WTC11 (cell line): ENCODE measurements around the gene MTHFD2. TPM values are rescaled to one million over a fixed set of nuclear protein-coding genes. Genes with fewer than 3 reads are reported as not detected.

Experiments
- ATAC-seq: fragments of 200-7000 bp; cut with Tn5 transposase; 2 replicates; pipeline ENCODE4 v1.10.0; 2021; ENCODE audit warnings: mild to moderate bottlenecking, moderate library complexity
- CTCF ChIA-PET: fragments of 300-600 bp; sonication (Branson Sonifier 250); formaldehyde crosslinking; loops from one replicate; lab custom pipeline; 2021; ENCODE audit warnings: antibody characterized with exemption; lab: Charles Lee
- POLR2A ChIA-PET: fragments of 350-600 bp; sonication (Branson Sonifier 250); formaldehyde crosslinking; loops from one replicate; lab custom pipeline; 2021; ENCODE audit warnings: antibody characterized with exemption; lab: Charles Lee
- DNase-seq: peaks from one replicate; pipeline ENCODE4 v3.0.0; 2021; ENCODE audit warnings: low spot score
- H3K27ac Mint-ChIP-seq: 2 replicates; pipeline ENCODE4 v1.8.0; 2021; ENCODE audit warnings: mixed read lengths
- H3K27me3 Mint-ChIP-seq: 2 replicates; pipeline ENCODE4 v1.8.0; 2021; ENCODE audit warnings: low read depth, mild to moderate bottlenecking, moderate library complexity, mixed read lengths
- H3K36me3 Mint-ChIP-seq: 2 replicates; pipeline ENCODE4 v1.8.0; 2021; ENCODE audit warnings: mixed read lengths
- H3K4me1 Mint-ChIP-seq: 2 replicates; pipeline ENCODE4 v1.8.0; 2022; ENCODE audit warnings: mixed read lengths
- H3K4me3 Mint-ChIP-seq: 2 replicates; pipeline ENCODE4 v1.8.0; 2021; ENCODE audit warnings: mild to moderate bottlenecking, moderate library complexity, mixed read lengths
- H3K9me3 Mint-ChIP-seq: 2 replicates; pipeline ENCODE4 v1.8.0; 2021; ENCODE audit warnings: mixed read lengths
- ATF1 ChIP-seq: sonication (generic); formaldehyde crosslinking; IDR thresholded peaks from 2 replicates; pipeline ENCODE4 v1.8.1; 2023; ENCODE audit warnings: mild to moderate bottlenecking, moderate library complexity, missing genetic modification reagents
- FOXP1 ChIP-seq: sonication (generic); formaldehyde crosslinking; IDR thresholded peaks from 2 replicates; pipeline ENCODE4 v1.8.0; 2022; ENCODE audit warnings: missing genetic modification reagents, mild to moderate bottlenecking, moderate library complexity, borderline replicate concordance
- JAZF1 ChIP-seq: fragments of 250-450 bp; sonication (Bioruptor Pico); IDR thresholded peaks from 2 replicates; pipeline ENCODE4 v1.9.0; 2021; ENCODE audit warnings: moderate library complexity, mild to moderate bottlenecking, inconsistent platforms
- JUN ChIP-seq: sonication (generic); formaldehyde crosslinking; IDR thresholded peaks from 2 replicates; pipeline ENCODE4 v1.8.0; 2023; ENCODE audit warnings: mild to moderate bottlenecking, missing genetic modification reagents
- KAT7 ChIP-seq: sonication (generic); formaldehyde crosslinking; IDR thresholded peaks from 2 replicates; pipeline ENCODE4 v1.8.1; 2023; ENCODE audit warnings: missing genetic modification reagents, mild to moderate bottlenecking, borderline replicate concordance
- NFE2L1 ChIP-seq: sonication (generic); formaldehyde crosslinking; IDR thresholded peaks from 2 replicates; pipeline ENCODE4 v1.8.1; 2023; ENCODE audit warnings: missing genetic modification reagents
- NR1H2 ChIP-seq: sonication (generic); formaldehyde crosslinking; IDR thresholded peaks from 2 replicates; pipeline ENCODE4 v1.9.0; 2021; ENCODE audit warnings: mild to moderate bottlenecking, moderate library complexity, missing genetic modification reagents
- OVOL2 ChIP-seq: fragments of 250-450 bp; sonication (Bioruptor Pico); IDR thresholded peaks from 2 replicates; pipeline ENCODE4 v1.9.0; 2021; ENCODE audit warnings: mild to moderate bottlenecking, borderline replicate concordance
- SOX15 ChIP-seq: fragments of 250-450 bp; sonication (Bioruptor Pico); IDR thresholded peaks from 2 replicates; pipeline ENCODE4 v1.9.0; 2021; ENCODE audit warnings: mild to moderate bottlenecking
- SP1 ChIP-seq: sonication (generic); formaldehyde crosslinking; conservative IDR thresholded peaks from 2 replicates; pipeline ENCODE4 v1.8.1; 2022; ENCODE audit warnings: missing genetic modification reagents
- TEAD1 ChIP-seq: sonication (generic); formaldehyde crosslinking; IDR thresholded peaks from 2 replicates; pipeline ENCODE4 v1.8.0; 2022; ENCODE audit warnings: mild to moderate bottlenecking, missing genetic modification reagents
- TEAD4 ChIP-seq: sonication (generic); formaldehyde crosslinking; IDR thresholded peaks from 2 replicates; pipeline ENCODE4 v1.8.0; 2022; ENCODE audit warnings: mild to moderate bottlenecking, missing genetic modification reagents
- ZNF121 ChIP-seq: sonication (generic); formaldehyde crosslinking; IDR thresholded peaks from 2 replicates; pipeline ENCODE4 v1.8.0; 2023; ENCODE audit warnings: missing genetic modification reagents
- ZNF219 ChIP-seq: sonication (generic); formaldehyde crosslinking; IDR thresholded peaks from 2 replicates; pipeline ENCODE4 v1.8.0; 2023; ENCODE audit warnings: missing genetic modification reagents, mild to moderate bottlenecking, borderline replicate concordance
- ZNF232 ChIP-seq: sonication (generic); formaldehyde crosslinking; IDR thresholded peaks from 2 replicates; pipeline ENCODE4 v1.8.0; 2022; ENCODE audit warnings: mild to moderate bottlenecking, missing genetic modification reagents
- total RNA-seq: library from RNA; stranded (reverse); gene quantifications from 3 replicates; pipeline ENCODE4 v1.2.3, GENCODE V29; 2021
- TF ChIP-seq, protein P1 (sequence below): fragments of 250-450 bp; sonication (Bioruptor Pico); IDR thresholded peaks from 2 replicates; pipeline ENCODE4 v2.1.2; 2022; ENCODE audit warnings: mild to moderate bottlenecking, moderate library complexity
- TF ChIP-seq, protein P2 (sequence below): sonication (generic); formaldehyde crosslinking; conservative IDR thresholded peaks from 2 replicates; pipeline ENCODE4 v1.8.1; 2023; ENCODE audit warnings: mild to moderate bottlenecking, low read depth, missing genetic modification reagents, moderate library complexity
- TF ChIP-seq, protein P3 (sequence below): sonication (generic); formaldehyde crosslinking; IDR thresholded peaks from 2 replicates; pipeline ENCODE4 v1.8.0; 2023; ENCODE audit warnings: missing genetic modification reagents, mild to moderate bottlenecking, borderline replicate concordance
- TF ChIP-seq, protein P4 (sequence below): sonication (generic); formaldehyde crosslinking; IDR thresholded peaks from 2 replicates; pipeline ENCODE4 v1.8.1; 2023; ENCODE audit warnings: mild to moderate bottlenecking, moderate library complexity, missing genetic modification reagents
- TF ChIP-seq, protein P5 (sequence below): sonication (generic); formaldehyde crosslinking; IDR thresholded peaks from 2 replicates; pipeline ENCODE4 v1.8.1; 2023; ENCODE audit warnings: mild to moderate bottlenecking, missing genetic modification reagents

The MTHFD2 gene
- total RNA-seq, 1 experiment from 2014 or later, result 251 TPM

DNA sequence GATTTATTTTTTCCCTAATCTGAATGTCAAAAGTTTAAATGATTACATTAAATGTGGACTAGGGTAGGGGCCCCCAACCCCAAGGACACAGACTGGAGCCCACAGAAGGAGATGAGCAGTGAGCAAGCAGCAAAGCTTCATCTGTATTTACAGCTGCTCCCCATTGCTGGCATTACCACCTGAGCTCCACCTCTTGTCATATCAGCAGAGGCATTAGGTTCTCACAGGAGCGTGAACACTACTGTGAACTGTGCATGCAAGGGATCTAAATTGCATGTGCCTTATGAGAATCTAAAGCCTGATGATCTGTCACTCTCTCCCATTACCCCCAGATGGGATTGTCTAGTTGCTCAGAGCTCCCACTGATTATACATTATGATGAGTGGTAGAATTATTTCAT lies 23.5 kb upstream of the MTHFD2 start (continued):
- TF ChIP-seq, protein P1, sequence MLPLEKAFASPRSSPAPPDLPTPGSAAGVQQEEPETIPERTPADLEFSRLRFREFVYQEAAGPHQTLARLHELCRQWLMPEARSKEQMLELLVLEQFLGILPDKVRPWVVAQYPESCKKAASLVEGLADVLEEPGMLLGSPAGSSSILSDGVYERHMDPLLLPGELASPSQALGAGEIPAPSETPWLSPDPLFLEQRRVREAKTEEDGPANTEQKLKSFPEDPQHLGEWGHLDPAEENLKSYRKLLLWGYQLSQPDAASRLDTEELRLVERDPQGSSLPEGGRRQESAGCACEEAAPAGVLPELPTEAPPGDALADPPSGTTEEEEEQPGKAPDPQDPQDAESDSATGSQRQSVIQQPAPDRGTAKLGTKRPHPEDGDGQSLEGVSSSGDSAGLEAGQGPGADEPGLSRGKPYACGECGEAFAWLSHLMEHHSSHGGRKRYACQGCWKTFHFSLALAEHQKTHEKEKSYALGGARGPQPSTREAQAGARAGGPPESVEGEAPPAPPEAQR (CRISPR knock-in tag), result no peak
- TF ChIP-seq ZNF121 (CRISPR knock-in tag), result no peak
- TF ChIP-seq JAZF1 (CRISPR knock-in tag), result no peak
- TF ChIP-seq, all 79 proteins: peak for 0

DNA sequence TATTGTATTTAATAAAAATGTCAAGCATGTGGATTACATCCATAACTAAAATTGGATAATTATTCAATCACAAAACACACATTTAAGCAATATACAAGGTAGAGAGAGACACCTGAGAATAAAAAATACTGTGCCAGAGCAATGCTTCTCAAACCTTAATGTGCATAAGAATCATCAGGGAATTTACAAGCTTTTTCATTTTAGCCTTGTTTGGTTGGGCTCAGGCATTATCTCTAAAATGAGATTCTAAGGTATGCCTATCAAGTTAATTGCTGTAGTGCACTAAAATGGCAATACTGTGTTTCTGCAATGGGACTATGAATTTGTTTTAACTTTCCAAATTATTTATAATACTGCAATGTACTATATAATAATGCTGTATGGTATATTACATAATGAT lies 20.7 kb upstream of the MTHFD2 start:
- TF ChIP-seq NFE2L1 (CRISPR knock-in tag) (no peak), ZNF219 (CRISPR knock-in tag) (no peak), NR1H2 (no peak)
- TF ChIP-seq, all 79 proteins: peak for 0
- Mint-ChIP-seq H3K27me3 (no peaks in the 10 kb centered on the region), H3K9me3 (peaks cover 15% of the 10 kb centered on the region), H3K4me1 (peaks cover 14% of the 10 kb centered on the region), H3K36me3 (peaks cover 25% of the 10 kb centered on the region), H3K27ac (peak overlapping the region; percentile 94), H3K4me3 (peak overlapping the region; percentile 86)
- no peak for ATAC-seq
- ChIA-PET POLR2A (interaction anchor here (0.9 to 2.8 kb wide), 9 partner anchors 10 to 176 kb away, joined by 3 to 41 read pairs (median 8); partner anchors contain the start of gene MTHFD2), CTCF (interaction anchor here (1.0 to 1.8 kb wide), 11 partner anchors 11 to 351 kb away, joined by 3 to 15 read pairs (median 5); partner anchors contain the start of genes DQX1 and MTHFD2)
- no peak for DNase-seq

DNA sequence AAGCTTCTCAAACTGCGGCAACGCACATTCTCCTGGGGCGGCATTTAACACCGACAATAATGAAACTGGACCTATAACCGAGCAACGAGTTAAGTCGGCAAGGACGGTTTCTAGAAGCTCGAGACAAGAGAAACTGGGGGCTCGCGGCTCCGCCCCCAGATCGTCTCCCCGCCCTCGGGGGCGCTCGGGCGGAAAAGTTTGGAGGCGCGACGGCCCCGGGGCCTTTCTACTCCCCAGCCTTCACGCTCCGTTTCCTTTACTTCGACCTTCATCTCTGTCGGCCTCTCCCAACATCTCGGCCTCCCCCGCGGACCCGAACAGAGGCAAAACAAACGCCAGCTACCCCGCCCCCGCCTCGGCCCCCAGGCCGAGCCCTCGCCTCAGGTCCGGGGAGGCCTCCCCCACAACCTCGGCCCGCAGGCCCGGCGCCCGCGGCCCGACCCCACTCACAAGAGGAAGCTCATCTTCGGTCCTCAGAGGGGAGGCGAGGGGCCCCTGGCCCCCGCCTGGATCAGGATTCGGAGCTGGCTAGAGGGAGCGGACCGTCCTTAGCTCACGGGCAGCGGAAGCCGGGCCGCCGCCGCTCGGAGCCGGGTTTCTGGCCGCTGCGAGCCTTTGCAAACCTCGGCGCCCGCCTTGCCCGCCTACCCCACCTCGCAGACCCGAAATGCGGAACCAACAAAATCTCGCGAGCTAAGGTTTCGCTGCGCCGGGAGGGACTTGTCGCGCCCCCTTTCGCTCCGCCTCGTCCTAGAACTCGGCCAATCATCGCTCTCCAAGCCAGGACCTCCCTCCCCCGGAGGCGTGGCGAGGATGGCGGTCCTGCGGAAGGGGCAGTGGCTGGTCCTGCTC lies 20.0 kb upstream of the MTHFD2 start, which contains the start of gene MOB1A:
TSS of gene MOB1A (minus strand) at position 669 of the 852 bp plus-strand sequence. CDS start at position 464, 205 bp downstream.
- Mint-ChIP-seq H3K36me3 (peaks cover 22% of the 10 kb centered on the region), H3K9me3 (peaks cover 15% of the 10 kb centered on the region), H3K27me3 (no peaks in the 10 kb centered on the region), H3K27ac (peak within 1 kb of the TSS; percentile 94), H3K4me1 (peaks cover 14% of the 10 kb centered on the region), H3K4me3 (peak within 1 kb of the TSS; percentile 86)
- peak; percentile 99 for DNase-seq
- ChIA-PET POLR2A (interaction anchor here (0.5 to 2.8 kb wide), 13 partner anchors 10 to 176 kb away, joined by 3 to 41 read pairs (median 6); partner anchors contain the start of gene MTHFD2), CTCF (interaction anchor here (0.6 to 1.8 kb wide), 18 partner anchors 10 to 352 kb away, joined by 3 to 20 read pairs (median 5); partner anchors contain the start of genes BOLA3, DQX1, MTHFD2 and STAMBP)
- peak; percentile 98 for ATAC-seq
- TF ChIP-seq, protein P2, sequence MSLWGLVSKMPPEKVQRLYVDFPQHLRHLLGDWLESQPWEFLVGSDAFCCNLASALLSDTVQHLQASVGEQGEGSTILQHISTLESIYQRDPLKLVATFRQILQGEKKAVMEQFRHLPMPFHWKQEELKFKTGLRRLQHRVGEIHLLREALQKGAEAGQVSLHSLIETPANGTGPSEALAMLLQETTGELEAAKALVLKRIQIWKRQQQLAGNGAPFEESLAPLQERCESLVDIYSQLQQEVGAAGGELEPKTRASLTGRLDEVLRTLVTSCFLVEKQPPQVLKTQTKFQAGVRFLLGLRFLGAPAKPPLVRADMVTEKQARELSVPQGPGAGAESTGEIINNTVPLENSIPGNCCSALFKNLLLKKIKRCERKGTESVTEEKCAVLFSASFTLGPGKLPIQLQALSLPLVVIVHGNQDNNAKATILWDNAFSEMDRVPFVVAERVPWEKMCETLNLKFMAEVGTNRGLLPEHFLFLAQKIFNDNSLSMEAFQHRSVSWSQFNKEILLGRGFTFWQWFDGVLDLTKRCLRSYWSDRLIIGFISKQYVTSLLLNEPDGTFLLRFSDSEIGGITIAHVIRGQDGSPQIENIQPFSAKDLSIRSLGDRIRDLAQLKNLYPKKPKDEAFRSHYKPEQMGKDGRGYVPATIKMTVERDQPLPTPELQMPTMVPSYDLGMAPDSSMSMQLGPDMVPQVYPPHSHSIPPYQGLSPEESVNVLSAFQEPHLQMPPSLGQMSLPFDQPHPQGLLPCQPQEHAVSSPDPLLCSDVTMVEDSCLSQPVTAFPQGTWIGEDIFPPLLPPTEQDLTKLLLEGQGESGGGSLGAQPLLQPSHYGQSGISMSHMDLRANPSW (CRISPR knock-in tag), result no peak
- TF ChIP-seq, protein P3, sequence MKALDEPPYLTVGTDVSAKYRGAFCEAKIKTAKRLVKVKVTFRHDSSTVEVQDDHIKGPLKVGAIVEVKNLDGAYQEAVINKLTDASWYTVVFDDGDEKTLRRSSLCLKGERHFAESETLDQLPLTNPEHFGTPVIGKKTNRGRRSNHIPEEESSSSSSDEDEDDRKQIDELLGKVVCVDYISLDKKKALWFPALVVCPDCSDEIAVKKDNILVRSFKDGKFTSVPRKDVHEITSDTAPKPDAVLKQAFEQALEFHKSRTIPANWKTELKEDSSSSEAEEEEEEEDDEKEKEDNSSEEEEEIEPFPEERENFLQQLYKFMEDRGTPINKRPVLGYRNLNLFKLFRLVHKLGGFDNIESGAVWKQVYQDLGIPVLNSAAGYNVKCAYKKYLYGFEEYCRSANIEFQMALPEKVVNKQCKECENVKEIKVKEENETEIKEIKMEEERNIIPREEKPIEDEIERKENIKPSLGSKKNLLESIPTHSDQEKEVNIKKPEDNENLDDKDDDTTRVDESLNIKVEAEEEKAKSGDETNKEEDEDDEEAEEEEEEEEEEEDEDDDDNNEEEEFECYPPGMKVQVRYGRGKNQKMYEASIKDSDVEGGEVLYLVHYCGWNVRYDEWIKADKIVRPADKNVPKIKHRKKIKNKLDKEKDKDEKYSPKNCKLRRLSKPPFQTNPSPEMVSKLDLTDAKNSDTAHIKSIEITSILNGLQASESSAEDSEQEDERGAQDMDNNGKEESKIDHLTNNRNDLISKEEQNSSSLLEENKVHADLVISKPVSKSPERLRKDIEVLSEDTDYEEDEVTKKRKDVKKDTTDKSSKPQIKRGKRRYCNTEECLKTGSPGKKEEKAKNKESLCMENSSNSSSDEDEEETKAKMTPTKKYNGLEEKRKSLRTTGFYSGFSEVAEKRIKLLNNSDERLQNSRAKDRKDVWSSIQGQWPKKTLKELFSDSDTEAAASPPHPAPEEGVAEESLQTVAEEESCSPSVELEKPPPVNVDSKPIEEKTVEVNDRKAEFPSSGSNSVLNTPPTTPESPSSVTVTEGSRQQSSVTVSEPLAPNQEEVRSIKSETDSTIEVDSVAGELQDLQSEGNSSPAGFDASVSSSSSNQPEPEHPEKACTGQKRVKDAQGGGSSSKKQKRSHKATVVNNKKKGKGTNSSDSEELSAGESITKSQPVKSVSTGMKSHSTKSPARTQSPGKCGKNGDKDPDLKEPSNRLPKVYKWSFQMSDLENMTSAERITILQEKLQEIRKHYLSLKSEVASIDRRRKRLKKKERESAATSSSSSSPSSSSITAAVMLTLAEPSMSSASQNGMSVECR (CRISPR knock-in tag), result peak; percentile 74; the same call in 1 of the 2 replicates
- peak; percentile 56; the same call in 1 of the 2 replicates for TF ChIP-seq FOXP1 (CRISPR knock-in tag)
- TF ChIP-seq, protein P4, sequence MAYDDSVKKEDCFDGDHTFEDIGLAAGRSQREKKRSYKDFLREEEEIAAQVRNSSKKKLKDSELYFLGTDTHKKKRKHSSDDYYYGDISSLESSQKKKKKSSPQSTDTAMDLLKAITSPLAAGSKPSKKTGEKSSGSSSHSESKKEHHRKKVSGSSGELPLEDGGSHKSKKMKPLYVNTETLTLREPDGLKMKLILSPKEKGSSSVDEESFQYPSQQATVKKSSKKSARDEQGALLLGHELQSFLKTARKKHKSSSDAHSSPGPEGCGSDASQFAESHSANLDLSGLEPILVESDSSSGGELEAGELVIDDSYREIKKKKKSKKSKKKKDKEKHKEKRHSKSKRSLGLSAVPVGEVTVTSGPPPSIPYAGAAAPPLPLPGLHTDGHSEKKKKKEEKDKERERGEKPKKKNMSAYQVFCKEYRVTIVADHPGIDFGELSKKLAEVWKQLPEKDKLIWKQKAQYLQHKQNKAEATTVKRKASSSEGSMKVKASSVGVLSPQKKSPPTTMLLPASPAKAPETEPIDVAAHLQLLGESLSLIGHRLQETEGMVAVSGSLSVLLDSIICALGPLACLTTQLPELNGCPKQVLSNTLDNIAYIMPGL (CRISPR knock-in tag), result peak; percentile 77
- TF ChIP-seq SOX15 (CRISPR knock-in tag), result no peak
- 0 out of 2 replicates have a peak, but pooled peaks have one; percentile 30 for TF ChIP-seq OVOL2 (CRISPR knock-in tag)
- TF ChIP-seq, protein P5, sequence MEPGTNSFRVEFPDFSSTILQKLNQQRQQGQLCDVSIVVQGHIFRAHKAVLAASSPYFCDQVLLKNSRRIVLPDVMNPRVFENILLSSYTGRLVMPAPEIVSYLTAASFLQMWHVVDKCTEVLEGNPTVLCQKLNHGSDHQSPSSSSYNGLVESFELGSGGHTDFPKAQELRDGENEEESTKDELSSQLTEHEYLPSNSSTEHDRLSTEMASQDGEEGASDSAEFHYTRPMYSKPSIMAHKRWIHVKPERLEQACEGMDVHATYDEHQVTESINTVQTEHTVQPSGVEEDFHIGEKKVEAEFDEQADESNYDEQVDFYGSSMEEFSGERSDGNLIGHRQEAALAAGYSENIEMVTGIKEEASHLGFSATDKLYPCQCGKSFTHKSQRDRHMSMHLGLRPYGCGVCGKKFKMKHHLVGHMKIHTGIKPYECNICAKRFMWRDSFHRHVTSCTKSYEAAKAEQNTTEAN (CRISPR knock-in tag), result 0 out of 2 replicates have a peak, but pooled peaks have one; percentile 36
- TF ChIP-seq TEAD4 (CRISPR knock-in tag), result no peak
- TF ChIP-seq ATF1 (CRISPR knock-in tag), result no peak
- no peak for TF ChIP-seq KAT7 (CRISPR knock-in tag)
- 0 out of 2 replicates have a peak, but pooled peaks have one; percentile 13 for TF ChIP-seq JUN (CRISPR knock-in tag)
- TF ChIP-seq ZNF232 (CRISPR knock-in tag), result 0 out of 2 replicates have a peak, but pooled peaks have one; percentile 49
- TF ChIP-seq TEAD1 (CRISPR knock-in tag), result peak; percentile 56; the same call in 1 of the 2 replicates
- TF ChIP-seq SP1 (CRISPR knock-in tag), result peak; percentile 79
